GM21619 (cell line): Measurements from ENCODE around the gene TLN1.
A peak's percentile ranks its signal among the peaks of the same experiment; 100 is the strongest.

Experiments used
- ATAC-seq: cut with Tn5 transposase; IDR thresholded peaks from one replicate; pipeline ENCODE4 v1.9.1; 2021; ENCODE audit not compliant: unreplicated experiment

The TLN1 gene

GRCh38 chr9:35731415-35732184 is 395 bp downstream of the TLN1 start:
- ATAC-seq: no peak

- ATAC-seq: no peak
Observed at GRCh38 chr9:35730486-35730854, 1.5 kb downstream of the TLN1 start.

- no peak for ATAC-seq
Observed at GRCh38 chr9:35729700-35730485, 2.1 kb downstream of the TLN1 start.

GRCh38 chr9:35729101-35729500 is 2.9 kb downstream of the TLN1 start:
- ATAC-seq: no peak

GRCh38 chr9:35728041-35728971 is 3.7 kb downstream of the TLN1 start:
- no peak for ATAC-seq

GRCh38 chr9:35727676-35728040 is 4.3 kb downstream of the TLN1 start:
- no peak for ATAC-seq

- peak; percentile 29 for ATAC-seq
Observed at GRCh38 chr9:35726931-35727330, 5.1 kb downstream of the TLN1 start.

GRCh38 chr9:35725362-35725761 is 6.6 kb downstream of the TLN1 start:
- ATAC-seq: no peak

- ATAC-seq: no peak
Observed at GRCh38 chr9:35723908-35724307, 8.1 kb downstream of the TLN1 start.

- no peak for ATAC-seq
Observed at GRCh38 chr9:35723426-35723825, 8.6 kb downstream of the TLN1 start.

- ATAC-seq: no peak
Observed at GRCh38 chr9:35719546-35719945, 12.4 kb downstream of the TLN1 start.

- no peak for ATAC-seq
Observed at GRCh38 chr9:35718721-35719511, 13.1 kb downstream of the TLN1 start.

GRCh38 chr9:35717132-35717870 is 14.7 kb downstream of the TLN1 start:
- no peak for ATAC-seq

- ATAC-seq: no peak
Observed at GRCh38 chr9:35716230-35716629, 15.8 kb downstream of the TLN1 start.

- ATAC-seq: no peak
Observed at GRCh38 chr9:35714579-35715252, 17.3 kb downstream of the TLN1 start.

- ATAC-seq: no peak
Observed at GRCh38 chr9:35714123-35714522, 17.9 kb downstream of the TLN1 start.

- ATAC-seq: no peak
Observed at GRCh38 chr9:35713578-35713977, 18.4 kb downstream of the TLN1 start.

- no peak for ATAC-seq
Observed at GRCh38 chr9:35712762-35713400, 19.1 kb downstream of the TLN1 start.
